Panc1 (cell line): Measurements from ENCODE around the gene CPN1. TPM values are rescaled to one million over a fixed set of nuclear protein-coding genes. Genes with fewer than 3 reads are reported as not detected.
"Not testable (repeated sequence)": the region's sequence is repeated elsewhere in the genome, so short reads cannot be mapped to it uniquely, and the experiment has no call there.

ENCODE experiments used
- ATAC-seq: fragments of 200-7000 bp; cut with Tn5 transposase; 2 replicates; pipeline ENCODE4 v1.9.1; 2020; ENCODE audit warnings: mild to moderate bottlenecking, moderate library complexity
- BruUV-seq: library from RNA; stranded (reverse); fragments of 400-500 nt; replicated peaks from 2 replicates; lab custom pipeline; 2021; lab: Mats Ljungman, UMichigan
- CTCF ChIA-PET: fragments of 300-600 bp; sonication (Branson Sonifier 250); formaldehyde crosslinking; loops from one replicate; lab custom pipeline; 2022; ENCODE audit warnings: antibody characterized with exemption; lab: Charles Lee
- POLR2A ChIA-PET: fragments of 300-600 bp; sonication (Branson Sonifier 250); formaldehyde crosslinking; loops from one replicate; lab custom pipeline; 2022; ENCODE audit warnings: antibody characterized with exemption; lab: Charles Lee
- DNase-seq: peaks from one replicate; pipeline ENCODE4 v3.0.0-alpha.2; 2010; ENCODE audit warnings: low read depth, low spot score
- H3K27ac ChIP-seq: 2 replicates; pipeline ENCODE4 v1.5.1; 2011; ENCODE audit warnings: mild to moderate bottlenecking, low read length, inconsistent platforms
- H3K27me3 ChIP-seq: fragments of 200-500 bp; sonication (Bioruptor generic); 2 replicates; pipeline ENCODE4 v1.6.0; 2014; ENCODE audit warnings: low read length, inconsistent platforms; ENCODE audit not compliant: control insufficient read depth, insufficient read depth
- H3K36me3 ChIP-seq: fragments of 200-500 bp; sonication (Bioruptor generic); 2 replicates; pipeline ENCODE4 v1.5.1; 2014; ENCODE audit warnings: inconsistent platforms, mild to moderate bottlenecking, low read length, moderate library complexity; ENCODE audit not compliant: control insufficient read depth, insufficient read depth
- H3K4me1 ChIP-seq: 2 replicates; pipeline ENCODE4 v1.5.1; 2011; ENCODE audit warnings: inconsistent platforms, mild to moderate bottlenecking, low read length, moderate library complexity; ENCODE audit not compliant: control insufficient read depth, insufficient read depth
- H3K4me3 ChIP-seq, 2 experiments: 2 replicates each; pipeline ENCODE4 v1.5.1; 2011 to 2012; ENCODE audit warnings: low read depth in 2 of 2, low read length in 2 of 2, mild to moderate bottlenecking in 2 of 2, inconsistent platforms in 1 of 2, moderate library complexity in 1 of 2
- H3K9me3 ChIP-seq: fragments of 200-500 bp; sonication (Bioruptor generic); 2 replicates; pipeline ENCODE4 v1.5.1; 2014; ENCODE audit warnings: low read depth, mild to moderate bottlenecking, inconsistent platforms, low read length, moderate library complexity; ENCODE audit not compliant: control insufficient read depth, insufficient read depth
- CTCF ChIP-seq: fragments of 450-650 bp; IDR thresholded peaks from 2 replicates; pipeline ENCODE4 v1.5.1; 2017; ENCODE audit warnings: mild to moderate bottlenecking
- POLR2AphosphoS5 ChIP-seq: IDR thresholded peaks from 2 replicates; pipeline ENCODE4 v1.6.1; 2012; ENCODE audit warnings: mild to moderate bottlenecking, low read depth, low read length, moderate library complexity
- REST ChIP-seq, 2 experiments: IDR thresholded peaks; 2 replicates each; pipeline ENCODE4 v1.6.1; 2011 to 2012; ENCODE audit warnings: low read depth in 2 of 2, control low read depth in 1 of 2, low read length in 1 of 2, mild to moderate bottlenecking in 1 of 2, moderate library complexity in 1 of 2; ENCODE audit not compliant: insufficient read depth in 1 of 2
- SIN3A ChIP-seq: IDR thresholded peaks from 2 replicates; pipeline ENCODE4 v1.6.1; 2012; ENCODE audit warnings: low read depth, mild to moderate bottlenecking, low read length, moderate library complexity, borderline replicate concordance; ENCODE audit not compliant: insufficient read depth
- TCF7L2 ChIP-seq: IDR thresholded peaks from 2 replicates; pipeline ENCODE4 v1.6.1; 2011; ENCODE audit warnings: mild to moderate bottlenecking, low read depth, low read length, inconsistent platforms
- in situ Hi-C: cut with HindIII; loops from 2 replicates; pipeline ENCODE4 v1.10.0; 2016; ENCODE audit warnings: low sequenced_read_pairs, low pct_unique_long_range_greater_than_20kb
- intact Hi-C: fragments of 100-400 bp; cut with micrococcal nuclease; formaldehyde crosslinking; loops from one replicate; pipeline ENCODE4 v1.10.0; 2022; ENCODE audit not compliant: unreplicated experiment
- total RNA-seq: library from RNA; stranded (reverse); gene quantifications from one replicate; pipeline ENCODE4 v1.2.1, GENCODE V29; 2021; ENCODE audit not compliant: unreplicated experiment

The CPN1 gene
- total RNA-seq, 1 experiment from 2014 or later: not detected

GRCh38 chr10:100013621-100014020 lies 68.0 kb downstream of the CPN1 start:
- Histone ChIP-seq H3K36me3 (peaks cover 6% of the 10 kb centered on the region; the same call in 1 of the 2 replicates), H3K4me1 (peaks cover 3% of the 10 kb centered on the region; the same call in 1 of the 2 replicates), H3K27me3 (no peaks in the 10 kb centered on the region), H3K27ac (no peak overlapping the region), H3K4me3 (no peak overlapping the region), H3K9me3 (no peaks in the 10 kb centered on the region)
- intact Hi-C loops: no loop called here
- CTCF ChIA-PET: no interaction called here
- DNase-seq (no peak), ATAC-seq (no peak)
- BruUV-seq: no TSS peak
- TF ChIP-seq POLR2AphosphoS5 (no peak), REST (IDR thresholded peaks at IDR 0.05; ENCODE audit: insufficient read depth in 1 of 2, low read depth in 2 of 2, low read length in 1 of 2) (no peak), TCF7L2 (no peak), SIN3A (no peak), CTCF (no peak)
- POLR2A ChIA-PET: no interaction called here
- in situ Hi-C loops: no loop called here

- H3K27ac ChIP-seq, H3K9me3 ChIP-seq, ATAC-seq, DNase-seq, CTCF ChIA-PET, in situ Hi-C loops, BruUV-seq, H3K27me3 ChIP-seq, H3K4me3 ChIP-seq: not testable (repeated sequence)
- Histone ChIP-seq H3K4me1 (peaks cover 11% of the 10 kb centered on the region), H3K36me3 (peaks cover 11% of the 10 kb centered on the region; the same call in 1 of the 2 replicates)
- intact Hi-C loops: loop anchor here (2.0 kb wide), 2 partner anchors 33 to 71 kb away; no protein-coding TSS in a partner anchor
- POLR2A ChIA-PET: interaction anchor here (0.7 kb wide), 2 partner anchors 15 to 112 kb away, joined by 3 to 4 read pairs; no protein-coding TSS in a partner anchor
Observed at GRCh38 chr10:100011906-100012305, 69.8 kb downstream of the CPN1 start.
